Ureter (tissue), 1 donor: ENCODE results near the gene C5orf24. TPM values are rescaled to one million over a fixed set of nuclear protein-coding genes. Genes with fewer than 3 reads are reported as not detected.
"Not testable (repeated sequence)": the region's sequence is repeated elsewhere in the genome, so short reads cannot be mapped to it uniquely, and the experiment has no call there.

Source experiments
- DNase-seq: peaks from one replicate; pipeline ENCODE4 v3.0.0-alpha.2; 2020; ENCODE audit warnings: low spot score
- total RNA-seq: library from RNA; stranded (reverse); gene quantifications from one replicate; pipeline ENCODE4 v1.2.4, GENCODE V29; 2023
- donor health status: DM: yes; HTN: yes; CAD: no.

The C5orf24 gene
- total RNA-seq = 33.7 TPM

DNA sequence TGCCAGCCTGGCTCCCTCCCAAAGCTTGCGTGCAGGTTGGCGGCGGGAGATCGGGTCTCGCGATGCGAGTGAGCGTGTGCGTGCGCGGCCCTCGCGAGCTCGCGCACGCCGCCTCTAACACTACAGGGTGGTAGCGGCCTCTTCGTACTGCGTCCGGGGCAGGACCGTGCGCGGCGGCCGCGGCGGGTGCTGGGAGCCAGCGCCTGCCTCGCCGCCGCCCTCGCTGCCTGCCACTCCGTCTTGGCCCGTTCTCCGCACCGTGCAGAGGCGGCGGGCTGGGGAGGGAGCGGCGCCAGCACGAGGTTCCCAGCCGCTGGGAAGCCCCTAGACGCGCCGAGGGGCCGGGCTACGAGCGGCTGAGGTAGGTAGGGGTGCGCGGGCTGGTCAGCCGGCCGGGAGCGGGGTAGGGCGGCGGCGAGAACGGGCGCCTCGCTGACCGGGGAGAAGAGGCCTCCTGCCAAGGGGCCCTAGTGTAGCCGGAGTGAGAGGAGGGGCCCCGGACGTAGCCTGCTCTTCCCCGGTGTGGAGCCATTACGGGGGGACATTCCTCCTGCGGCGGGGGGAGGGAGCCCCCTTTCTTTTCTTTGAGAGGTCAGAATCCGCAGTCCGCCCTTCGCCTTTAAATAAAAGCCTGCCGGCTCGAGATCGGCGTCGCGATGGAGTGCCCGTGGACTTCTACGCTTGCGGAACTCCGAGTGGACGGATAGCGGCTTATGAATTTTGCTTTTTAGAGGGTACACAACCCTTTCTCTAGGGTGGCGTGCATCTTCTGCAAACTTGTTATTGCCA lies at the start of gene C5orf24:
Gene C5orf24, plus strand, starts transcription at position 117 of the 789 bp plus-strand sequence. CDS start 8,933 bp downstream, outside the sequence.
- DNase-seq = peak; percentile 96

DNA sequence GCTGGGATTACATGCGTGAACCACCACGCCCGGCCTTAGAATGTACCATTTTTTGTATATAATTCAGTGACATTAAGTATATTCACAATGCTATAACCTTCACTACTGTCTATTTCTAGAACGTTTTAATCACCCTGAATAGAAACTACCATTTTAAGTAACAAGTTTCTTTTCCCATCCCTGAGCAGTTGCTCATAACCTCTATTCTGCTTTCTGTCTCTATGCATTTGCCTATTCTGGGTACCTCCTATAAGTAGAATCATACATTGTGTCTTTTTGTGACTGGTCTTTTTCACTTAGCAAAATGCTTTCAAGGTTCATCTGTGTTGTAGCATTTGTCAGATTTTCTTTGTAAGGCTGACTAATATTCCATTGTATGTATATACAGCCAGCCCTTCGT lies 47.3 kb upstream of the C5orf24 start:
- DNase-seq = no peak

DNA sequence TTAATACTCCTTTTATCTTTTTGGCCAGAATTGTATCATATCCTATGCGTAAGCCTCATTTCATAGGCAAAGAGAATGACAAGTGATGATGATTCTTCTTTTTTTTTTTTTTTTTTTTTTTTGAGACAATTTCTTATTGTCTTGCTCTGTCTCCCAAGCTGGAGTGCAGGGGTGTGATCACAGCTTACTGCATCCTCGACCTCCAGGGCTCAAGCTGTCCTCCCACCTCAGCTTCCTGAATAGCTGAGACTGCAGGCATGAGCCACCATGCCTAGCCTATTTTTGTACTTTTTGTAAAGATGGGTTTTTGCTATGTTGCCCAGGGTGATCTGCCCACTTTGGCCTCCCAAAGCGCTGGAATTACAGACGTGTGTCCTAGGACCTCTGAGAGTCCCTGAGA lies 41.9 kb upstream of the C5orf24 start:
- no peak for DNase-seq

- DNase-seq = no peak
Observed at GRCh38 chr5:134813407-134813806, 32.4 kb upstream of the C5orf24 start.

- DNase-seq = no peak
Observed at GRCh38 chr5:134813827-134814226, 31.9 kb upstream of the C5orf24 start.

DNA sequence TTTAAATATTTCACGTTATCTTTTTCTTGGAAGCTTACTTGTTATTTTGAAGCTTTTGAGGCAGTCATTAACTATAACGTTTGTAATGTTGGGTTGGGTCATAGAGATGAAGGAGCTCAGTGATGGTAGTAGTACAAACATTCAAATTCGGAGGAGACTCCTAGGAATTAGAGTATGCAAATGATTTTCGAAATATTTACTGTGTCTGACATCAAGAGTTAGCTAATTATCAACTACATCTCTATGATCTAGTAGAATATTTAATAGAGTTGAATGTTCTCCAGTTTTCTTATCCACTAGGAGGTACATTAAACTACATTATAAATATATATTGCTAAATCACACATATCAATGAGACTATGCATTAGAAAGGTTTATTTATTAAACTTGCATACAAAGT lies 28.8 kb upstream of the C5orf24 start:
- no peak for DNase-seq

GRCh38 chr5:134818776-134819175 lies 27.0 kb upstream of the C5orf24 start:
- no peak for DNase-seq

- no peak for DNase-seq
Observed at GRCh38 chr5:134819407-134819963, 26.3 kb upstream of the C5orf24 start.

- no peak for DNase-seq
Observed at GRCh38 chr5:134821841-134822240, 23.9 kb upstream of the C5orf24 start.

GRCh38 chr5:134824681-134825080 lies 21.1 kb upstream of the C5orf24 start:
- DNase-seq = no peak

DNA sequence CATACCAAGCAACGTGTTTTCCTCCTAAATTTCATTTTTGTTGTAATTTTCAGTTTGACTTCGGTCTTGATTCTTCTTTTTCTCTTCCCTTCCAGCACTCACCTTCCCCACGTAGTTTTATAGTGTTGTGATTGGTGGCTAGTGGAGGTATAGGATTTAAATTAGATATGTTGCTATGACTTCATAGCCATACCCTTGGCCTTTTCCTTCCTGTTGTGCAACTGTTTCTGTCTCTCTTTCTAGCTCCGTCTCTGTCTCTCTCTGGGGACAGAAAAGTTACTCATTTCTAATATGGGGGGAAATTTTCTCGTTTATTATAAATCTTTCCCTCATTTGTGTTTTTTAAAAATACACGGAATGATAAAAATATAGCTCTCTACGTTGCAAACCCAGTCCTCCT lies 20.6 kb upstream of the C5orf24 start:
- DNase-seq = no peak

- no peak for DNase-seq
Observed at GRCh38 chr5:134833340-134834032, 12.3 kb upstream of the C5orf24 start.

DNA sequence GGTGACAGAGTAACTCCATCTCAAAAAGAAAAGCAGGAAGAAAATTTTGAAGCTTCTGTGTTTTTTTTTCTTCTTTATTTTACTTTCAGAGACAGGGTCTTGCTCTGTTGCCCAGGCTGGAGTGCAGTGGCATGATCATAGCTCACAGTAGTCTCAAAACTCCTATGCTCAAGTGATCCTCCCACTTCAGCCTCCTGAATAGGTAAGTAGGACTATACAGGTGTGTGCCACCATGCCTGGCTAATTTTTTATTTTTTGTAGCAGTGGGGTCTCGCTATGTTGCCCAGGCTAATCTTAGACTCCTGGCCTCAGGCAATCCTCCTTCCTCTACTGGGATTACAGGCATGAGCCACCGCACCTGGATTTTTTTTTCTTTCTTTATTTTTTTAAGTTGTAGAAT lies 10.1 kb upstream of the C5orf24 start:
- DNase-seq = no peak

DNA sequence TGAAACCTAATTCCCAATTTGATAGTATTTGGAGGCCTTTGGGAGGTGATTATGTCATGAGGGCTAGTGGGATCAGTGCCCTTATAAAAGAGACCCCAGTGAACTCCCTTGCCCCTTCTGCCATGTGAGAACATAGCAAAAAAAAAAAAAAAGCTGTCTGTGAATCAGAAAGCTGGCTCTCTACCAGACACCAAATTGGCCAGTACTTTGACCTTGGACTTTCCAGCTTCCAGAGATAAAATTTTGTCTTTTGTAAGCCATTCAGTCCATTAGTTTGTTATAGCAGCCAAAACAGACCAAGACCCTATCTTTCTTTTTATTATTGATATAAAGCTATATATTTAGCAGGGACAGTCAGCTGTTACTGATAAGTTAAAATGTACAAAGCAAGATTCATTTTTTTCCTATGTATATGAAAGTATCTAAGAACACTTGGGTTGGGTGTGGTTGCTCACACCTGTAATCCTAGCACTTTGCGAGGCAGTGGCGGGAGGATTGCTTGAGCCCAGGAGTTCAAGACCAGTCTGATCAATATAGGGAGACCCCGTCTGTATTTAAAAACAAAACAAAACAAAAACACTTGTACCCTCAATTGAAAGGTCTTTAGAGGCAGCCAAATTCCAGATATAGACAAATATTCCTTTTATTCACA lies 8.1 kb upstream of the C5orf24 start:
- no peak for DNase-seq

GRCh38 chr5:134838361-134838760 lies 7.4 kb upstream of the C5orf24 start:
- DNase-seq = not testable (repeated sequence)

GRCh38 chr5:134840811-134841210 lies 5.0 kb upstream of the C5orf24 start:
- no peak for DNase-seq

- no peak for DNase-seq
Observed at GRCh38 chr5:134844252-134844651, 1.5 kb upstream of the C5orf24 start.

- no peak for DNase-seq
Observed at GRCh38 chr5:134845335-134845851, 375 bp upstream of the C5orf24 start.

DNA sequence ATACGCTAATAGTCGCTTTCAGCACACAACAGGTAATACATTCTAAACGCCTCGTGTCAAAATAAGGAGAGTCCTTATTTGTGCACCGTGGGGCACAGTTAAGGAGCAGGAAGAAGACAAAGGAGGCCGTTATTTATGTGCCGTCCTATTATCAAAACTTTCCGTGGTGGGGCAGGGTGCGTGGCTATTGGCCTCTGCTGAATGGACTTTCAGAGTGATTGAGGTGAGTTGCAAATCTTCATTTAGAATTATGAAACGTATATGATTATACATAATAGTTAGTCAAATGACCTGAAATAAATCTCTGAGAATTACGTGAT lies 833 bp downstream of the C5orf24 start:
- no peak for DNase-seq

- DNase-seq = not testable (repeated sequence)
Observed at GRCh38 chr5:134849434-134849933, 3.7 kb downstream of the C5orf24 start.

GRCh38 chr5:134851307-134851923 lies 5.6 kb downstream of the C5orf24 start:
- DNase-seq = no peak

DNA sequence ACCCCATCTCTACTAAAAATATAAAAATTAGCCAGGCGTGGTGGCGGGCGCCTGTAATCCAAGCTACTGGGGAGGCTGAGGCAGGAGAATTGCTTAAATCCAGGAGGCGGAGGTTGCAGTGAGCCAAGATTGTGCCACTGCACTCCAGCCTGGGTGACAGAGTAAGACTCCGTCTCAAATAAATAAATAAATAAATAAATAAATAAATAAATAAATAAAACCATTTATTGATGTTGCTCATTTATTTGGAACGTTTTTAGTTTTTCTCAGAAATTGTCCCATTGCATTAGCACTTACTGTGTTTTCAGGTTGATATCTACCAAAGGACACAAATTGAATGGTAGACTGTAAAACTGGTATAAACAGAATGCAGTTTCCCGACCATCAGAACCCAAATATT lies 10.7 kb downstream of the C5orf24 start:
- not testable (repeated sequence) for DNase-seq
